Measurements from ENCODE around the gene FNIP1. TPM values are rescaled to one million over a fixed set of nuclear protein-coding genes. Genes with fewer than 3 reads are reported as not detected.
"Not testable (repeated sequence)": the region's sequence is repeated elsewhere in the genome, so short reads cannot be mapped to it uniquely, and the experiment has no call there.

FNIP1 gene
- total and polyA plus RNA-seq, 2 of the 13 experiments (the other 11 are each of a cell fraction or from before 2014, with no cell fraction given) = 10.9 to 29.3 TPM

DNA sequence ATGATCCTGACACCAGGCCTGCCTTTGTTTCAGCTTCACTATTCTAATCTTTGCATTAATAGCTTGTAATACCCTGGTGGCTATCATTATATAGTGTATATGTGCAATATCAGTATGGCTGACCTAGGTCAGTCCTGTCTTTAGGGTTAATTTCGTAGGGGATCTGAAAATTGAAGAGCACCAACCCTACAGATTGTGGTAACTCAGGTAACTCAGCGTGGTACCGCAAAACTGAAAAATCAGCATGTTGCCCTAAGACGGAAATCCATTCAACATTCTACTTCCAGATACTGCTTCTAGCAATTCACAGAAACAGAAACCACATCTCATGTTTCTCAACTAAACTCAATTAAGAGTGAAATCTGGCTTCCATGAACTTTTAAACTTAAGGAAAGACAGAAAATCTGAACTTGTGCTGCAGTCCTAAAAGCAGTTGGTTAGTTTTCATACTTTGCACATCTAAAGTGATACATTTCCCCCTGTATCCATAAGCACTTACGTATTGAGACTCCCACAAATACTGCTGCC, 78.3 kb downstream of the FNIP1 start (continued):
- TF ChIP-seq RAD21 (CRISPR knock-in tag; IDR thresholded peaks at IDR 0.05) (no peak), HNRNPH1 (optimal IDR thresholded peaks at IDR 0.05; ENCODE audit: low read depth, low read length) (no peak), DNMT3B (CRISPR knock-in tag; conservative IDR thresholded peaks at IDR 0.05) (no peak)

DNA sequence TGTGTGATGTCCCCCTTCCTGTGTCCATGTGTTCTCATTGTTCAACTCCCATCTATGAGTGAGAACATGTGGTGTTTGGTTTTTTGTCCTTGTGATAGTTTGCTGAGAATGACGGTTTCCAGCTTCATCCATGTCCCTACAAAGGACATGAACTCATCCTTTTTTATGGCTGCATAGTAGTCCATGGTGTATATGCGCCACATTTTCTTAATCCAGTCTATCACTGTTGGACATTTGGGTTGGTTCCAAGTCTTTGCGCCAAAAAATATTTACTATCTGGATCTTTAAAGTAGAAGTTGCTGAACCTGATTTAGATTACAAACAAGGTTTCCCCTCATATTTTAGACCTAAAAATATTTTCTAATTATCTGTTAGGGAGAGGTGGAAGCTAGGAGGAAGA, 79.7 kb downstream of the FNIP1 start:
- not testable (repeated sequence) for BruUV-seq (replicated peaks)
- WGBS (ENCODE audit: low lambda C conversion rate) = 93% methylated on average over 3 of the region's 3 CpGs
- H3K36me3 ChIP-seq (replicated peaks in 1 of 2; ENCODE audit: control insufficient read depth in 1 of 2, insufficient read depth in 2 of 2, low read length in 2 of 2) = peaks cover 0 to 38% of the 10 kb centered on the region in 2 experiments; a peak in 3 of 5 replicates

DNA sequence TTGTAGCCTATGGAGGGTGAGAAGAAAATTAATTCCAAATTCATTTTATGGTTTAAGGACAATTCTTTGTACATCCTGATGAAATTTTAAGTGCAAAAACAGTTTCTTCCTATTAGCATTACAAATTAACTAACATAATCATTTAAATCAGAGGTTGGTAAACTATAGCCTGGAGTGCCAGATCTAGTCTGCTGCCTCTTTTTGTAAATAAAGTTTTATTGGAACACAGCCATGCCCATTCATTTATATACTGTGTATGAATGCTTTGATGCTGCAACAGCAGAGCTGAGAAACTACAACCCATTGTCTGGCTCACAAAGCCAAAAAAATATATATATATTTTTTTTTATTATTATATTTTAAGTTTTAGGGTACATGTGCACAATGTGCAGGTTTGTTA, 80.2 kb downstream of the FNIP1 start:
- Histone ChIP-seq H3K79me2 (ENCODE audit: insufficient read depth, low read length) (peaks cover 1% of the 10 kb centered on the region), H3K9me3 (ENCODE audit: low read length) (no peaks in the 10 kb centered on the region), H3K4me2 (ENCODE audit: low read depth, low read length) (no peak overlapping the region), H4K20me1 (ENCODE audit: insufficient read depth, low read length) (no peaks in the 10 kb centered on the region), H3K9ac (ENCODE audit: insufficient read depth, low read depth, low read length) (no peak overlapping the region), H3K27me3 (ENCODE audit: control insufficient read depth in 1 of 2, insufficient read depth in 2 of 2, low read length in 2 of 2) (no peaks in the 10 kb centered on the region), H3K27ac (ENCODE audit: extremely low read length, insufficient read depth, low read length) (no peak overlapping the region), H2AFZ (ENCODE audit: low read length) (no peak overlapping the region), H3K4me3 (replicated peaks in 1 of 3; ENCODE audit: insufficient read depth in 1 of 3, low read depth in 2 of 3, low read length in 3 of 3) (no peak overlapping the region), H3K4me1 (ENCODE audit: insufficient read depth, low read length) (no peaks in the 10 kb centered on the region), H3K36me3 (replicated peaks in 1 of 2; ENCODE audit: control insufficient read depth in 1 of 2, insufficient read depth in 2 of 2, low read length in 2 of 2) (peaks cover 0 to 40% of the 10 kb centered on the region in 2 experiments; a peak in 3 of 5 replicates)
- FAIRE-seq = no peak
- BruUV-seq (replicated peaks) = no TSS peak
- ATAC-seq = no peak
- no peak for DNase-seq (ENCODE audit: low spot score)
- intact Hi-C loops (cut with micrococcal nuclease; ENCODE audit: unreplicated experiment) = no loop called here
- ChIA-PET CTCF (ENCODE audit: low intra/inter-chr PET ratio, low total read pairs) (no interaction called here), POLR2A (no interaction called here)
- TF ChIP-seq, protein P1, sequence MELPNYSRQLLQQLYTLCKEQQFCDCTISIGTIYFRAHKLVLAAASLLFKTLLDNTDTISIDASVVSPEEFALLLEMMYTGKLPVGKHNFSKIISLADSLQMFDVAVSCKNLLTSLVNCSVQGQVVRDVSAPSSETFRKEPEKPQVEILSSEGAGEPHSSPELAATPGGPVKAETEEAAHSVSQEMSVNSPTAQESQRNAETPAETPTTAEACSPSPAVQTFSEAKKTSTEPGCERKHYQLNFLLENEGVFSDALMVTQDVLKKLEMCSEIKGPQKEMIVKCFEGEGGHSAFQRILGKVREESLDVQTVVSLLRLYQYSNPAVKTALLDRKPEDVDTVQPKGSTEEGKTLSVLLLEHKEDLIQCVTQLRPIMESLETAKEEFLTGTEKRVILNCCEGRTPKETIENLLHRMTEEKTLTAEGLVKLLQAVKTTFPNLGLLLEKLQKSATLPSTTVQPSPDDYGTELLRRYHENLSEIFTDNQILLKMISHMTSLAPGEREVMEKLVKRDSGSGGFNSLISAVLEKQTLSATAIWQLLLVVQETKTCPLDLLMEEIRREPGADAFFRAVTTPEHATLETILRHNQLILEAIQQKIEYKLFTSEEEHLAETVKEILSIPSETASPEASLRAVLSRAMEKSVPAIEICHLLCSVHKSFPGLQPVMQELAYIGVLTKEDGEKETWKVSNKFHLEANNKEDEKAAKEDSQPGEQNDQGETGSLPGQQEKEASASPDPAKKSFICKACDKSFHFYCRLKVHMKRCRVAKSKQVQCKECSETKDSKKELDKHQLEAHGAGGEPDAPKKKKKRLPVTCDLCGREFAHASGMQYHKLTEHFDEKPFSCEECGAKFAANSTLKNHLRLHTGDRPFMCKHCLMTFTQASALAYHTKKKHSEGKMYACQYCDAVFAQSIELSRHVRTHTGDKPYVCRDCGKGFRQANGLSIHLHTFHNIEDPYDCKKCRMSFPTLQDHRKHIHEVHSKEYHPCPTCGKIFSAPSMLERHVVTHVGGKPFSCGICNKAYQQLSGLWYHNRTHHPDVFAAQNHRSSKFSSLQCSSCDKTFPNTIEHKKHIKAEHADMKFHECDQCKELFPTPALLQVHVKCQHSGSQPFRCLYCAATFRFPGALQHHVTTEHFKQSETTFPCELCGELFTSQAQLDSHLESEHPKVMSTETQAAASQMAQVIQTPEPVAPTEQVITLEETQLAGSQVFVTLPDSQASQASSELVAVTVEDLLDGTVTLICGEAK (IDR thresholded peaks at IDR 0.05) = no peak; the same call in 1 of the 2 replicates
- TF ChIP-seq, protein P1 (CRISPR knock-in tag; IDR thresholded peaks at IDR 0.05) = peak; percentile 24; the same call in 1 of the 2 replicates
- no peak for TF ChIP-seq TEAD2 (CRISPR knock-in tag; IDR thresholded peaks at IDR 0.05)
- in situ Hi-C loops (cut with HindIII; ENCODE audit: extremely low pct_ligation_motif_present, low pct_unique_long_range_greater_than_20kb) = no loop called here

More for the DNA sequence above, 79.7 kb downstream of the FNIP1 start:
- intact Hi-C loops (cut with micrococcal nuclease; ENCODE audit: unreplicated experiment); FAIRE-seq; CTCF ChIA-PET (ENCODE audit: low intra/inter-chr PET ratio, low total read pairs); DNase-seq (ENCODE audit: low spot score); H3K9me3 ChIP-seq (ENCODE audit: low read length); H3K79me2 ChIP-seq (ENCODE audit: insufficient read depth, low read length); POLR2A ChIA-PET; H3K27ac ChIP-seq (ENCODE audit: extremely low read length, insufficient read depth, low read length); H3K9ac ChIP-seq (ENCODE audit: insufficient read depth, low read depth, low read length); H2AFZ ChIP-seq (ENCODE audit: low read length); ATAC-seq; in situ Hi-C loops (cut with HindIII; ENCODE audit: extremely low pct_ligation_motif_present, low pct_unique_long_range_greater_than_20kb); H3K4me1 ChIP-seq (ENCODE audit: insufficient read depth, low read length); H3K4me3 ChIP-seq (replicated peaks in 1 of 3; ENCODE audit: insufficient read depth in 1 of 3, low read depth in 2 of 3, low read length in 3 of 3); H3K4me2 ChIP-seq (ENCODE audit: low read depth, low read length); H3K27me3 ChIP-seq (ENCODE audit: control insufficient read depth in 1 of 2, insufficient read depth in 2 of 2, low read length in 2 of 2); H4K20me1 ChIP-seq (ENCODE audit: insufficient read depth, low read length): not testable (repeated sequence)

Measured in HepG2 (cell line).